HEK293 (cell line): ENCODE measurements around the gene APCDD1.

Experiments used
- CTCF ChIA-PET: fragments of 350-600 bp; formaldehyde crosslinking; extraction: SDS; loops from one replicate; lab custom pipeline; 2021; ENCODE audit warnings: antibody characterized with exemption; lab: Yijun Ruan, JAX
- POLR2A ChIA-PET: fragments of 300-600 bp; formaldehyde crosslinking; extraction: SDS; loops from one replicate; lab custom pipeline; 2020; ENCODE audit warnings: antibody characterized with exemption, inconsistent platforms; lab: Yijun Ruan, JAX
- H3K27ac ChIP-seq: fragments of 200-500 bp; sonication (Bioruptor generic); 2 replicates; pipeline ENCODE4 v1.5.1; 2014; ENCODE audit warnings: low read depth, low read length, control low read depth, inconsistent platforms; ENCODE audit errors: extremely low read depth
- H3K36me3 ChIP-seq, 2 experiments: fragments of 200-500 bp in 1 of 2; sonication (Bioruptor generic) in 1 of 2; 1 replicate in 1 of 2; 2 replicates in 1 of 2; pipeline ENCODE4 v1.5.1; 2014 to 2017; ENCODE audit warnings: inconsistent platforms in 2 of 2, low read length in 2 of 2; ENCODE audit not compliant: control insufficient read depth in 2 of 2, insufficient read depth in 1 of 2
- H3K4me1 ChIP-seq: fragments of 200-500 bp; sonication (Bioruptor generic); 2 replicates; pipeline ENCODE4 v1.5.1; 2014; ENCODE audit warnings: mild to moderate bottlenecking, low read length, inconsistent platforms; ENCODE audit not compliant: control insufficient read depth, insufficient read depth
- H3K4me3 ChIP-seq: 2 replicates; pipeline ENCODE4 v1.5.1; 2011; ENCODE audit warnings: low read depth, mild to moderate bottlenecking, control low read depth, low read length, moderate library complexity
- H3K9me3 ChIP-seq: fragments of 200-500 bp; sonication (Bioruptor generic); 2 replicates; pipeline ENCODE4 v1.5.1; 2014; ENCODE audit warnings: low read depth, low read length, inconsistent platforms; ENCODE audit not compliant: control insufficient read depth, insufficient read depth
- BCL11B ChIP-seq: fragments of 450-650 bp; formaldehyde crosslinking; IDR thresholded peaks from 2 replicates; pipeline ENCODE4 v1.5.1; 2016; ENCODE audit warnings: low read depth, missing biosample characterization, missing genetic modification characterization
- EGR2 ChIP-seq: fragments of 450-650 bp; formaldehyde crosslinking; IDR thresholded peaks from 2 replicates; pipeline ENCODE4 v1.5.1; 2016; ENCODE audit warnings: low read depth, missing biosample characterization, missing genetic modification characterization
- PRDM4 ChIP-seq: fragments of 450-650 bp; formaldehyde crosslinking; IDR thresholded peaks from 2 replicates; pipeline ENCODE4 v1.5.1; 2017; ENCODE audit warnings: missing biosample characterization, missing genetic modification characterization
- TCF7L2 ChIP-seq: IDR thresholded peaks from 2 replicates; pipeline ENCODE4 v1.6.1; 2011; ENCODE audit warnings: low read depth, mild to moderate bottlenecking, inconsistent platforms, low read length, moderate library complexity, borderline replicate concordance
- ZBTB26 ChIP-seq: fragments of 450-650 bp; formaldehyde crosslinking; optimal IDR thresholded peaks from 2 replicates; pipeline ENCODE3; 2016; ENCODE audit warnings: missing biosample characterization, mild to moderate bottlenecking, missing genetic modification characterization
- ZBTB48 ChIP-seq: fragments of 450-650 bp; formaldehyde crosslinking; IDR thresholded peaks from 2 replicates; pipeline ENCODE4 v1.5.1; 2016; ENCODE audit warnings: missing biosample characterization, missing genetic modification characterization
- ZBTB8A ChIP-seq: fragments of 450-650 bp; formaldehyde crosslinking; IDR thresholded peaks from 2 replicates; pipeline ENCODE4 v1.5.1; 2016; ENCODE audit warnings: missing biosample characterization, missing genetic modification characterization
- ZFP69B ChIP-seq: fragments of 450-650 bp; formaldehyde crosslinking; IDR thresholded peaks from 2 replicates; pipeline ENCODE4 v1.5.1; 2016; ENCODE audit warnings: missing biosample characterization, missing genetic modification characterization
- ZNF133 ChIP-seq: fragments of 450-650 bp; formaldehyde crosslinking; IDR thresholded peaks from 2 replicates; pipeline ENCODE4 v1.5.1; 2016; ENCODE audit warnings: missing biosample characterization, missing genetic modification characterization
- ZNF138 ChIP-seq: fragments of 450-650 bp; formaldehyde crosslinking; IDR thresholded peaks from 2 replicates; pipeline ENCODE4 v1.5.1; 2016; ENCODE audit warnings: missing biosample characterization, missing genetic modification characterization, borderline replicate concordance
- ZNF146 ChIP-seq: fragments of 450-650 bp; formaldehyde crosslinking; IDR thresholded peaks from 2 replicates; pipeline ENCODE4 v1.5.1; 2016; ENCODE audit warnings: missing biosample characterization, missing genetic modification characterization
- ZNF155 ChIP-seq: fragments of 450-650 bp; formaldehyde crosslinking; IDR thresholded peaks from 2 replicates; pipeline ENCODE4 v1.5.1; 2016; ENCODE audit warnings: missing biosample characterization, missing genetic modification characterization
- ZNF214 ChIP-seq: fragments of 450-650 bp; formaldehyde crosslinking; IDR thresholded peaks from 2 replicates; pipeline ENCODE4 v1.5.1; 2017; ENCODE audit warnings: missing biosample characterization, mild to moderate bottlenecking, missing genetic modification characterization, borderline replicate concordance
- ZNF311 ChIP-seq: fragments of 450-650 bp; formaldehyde crosslinking; IDR thresholded peaks from 2 replicates; pipeline ENCODE4 v1.5.1; 2017; ENCODE audit warnings: missing biosample characterization, missing genetic modification characterization, borderline replicate concordance
- ZNF362 ChIP-seq: fragments of 450-650 bp; formaldehyde crosslinking; IDR thresholded peaks from 2 replicates; pipeline ENCODE4 v1.5.1; 2016; ENCODE audit warnings: missing biosample characterization, missing genetic modification characterization
- ZNF391 ChIP-seq: fragments of 450-650 bp; formaldehyde crosslinking; IDR thresholded peaks from 2 replicates; pipeline ENCODE4 v1.5.1; 2016; ENCODE audit warnings: low read depth, missing biosample characterization, missing genetic modification characterization, borderline replicate concordance
- ZNF473 ChIP-seq: fragments of 450-650 bp; formaldehyde crosslinking; IDR thresholded peaks from 2 replicates; pipeline ENCODE4 v1.5.1; 2017; ENCODE audit warnings: missing biosample characterization, missing genetic modification characterization
- ZNF488 ChIP-seq: fragments of 450-650 bp; formaldehyde crosslinking; IDR thresholded peaks from 2 replicates; pipeline ENCODE4 v1.5.1; 2016; ENCODE audit warnings: missing biosample characterization, missing genetic modification characterization
- ZNF514 ChIP-seq: fragments of 450-650 bp; formaldehyde crosslinking; IDR thresholded peaks from 2 replicates; pipeline ENCODE4 v1.5.1; 2016; ENCODE audit warnings: missing biosample characterization, missing genetic modification characterization
- ZNF660 ChIP-seq: fragments of 450-650 bp; IDR thresholded peaks from 2 replicates; pipeline ENCODE4 v1.5.1; 2018; ENCODE audit warnings: missing biosample characterization, mild to moderate bottlenecking, missing genetic modification characterization
- ZNF670 ChIP-seq: fragments of 450-650 bp; formaldehyde crosslinking; IDR thresholded peaks from 2 replicates; pipeline ENCODE4 v1.5.1; 2016; ENCODE audit warnings: missing biosample characterization, missing genetic modification characterization, low read depth
- ZNF701 ChIP-seq: fragments of 450-650 bp; formaldehyde crosslinking; IDR thresholded peaks from 2 replicates; pipeline ENCODE4 v1.5.1; 2016; ENCODE audit warnings: missing biosample characterization, missing genetic modification characterization
- ZNF768 ChIP-seq: fragments of 450-650 bp; formaldehyde crosslinking; IDR thresholded peaks from 2 replicates; pipeline ENCODE4 v1.5.1; 2018; ENCODE audit warnings: missing biosample characterization, mild to moderate bottlenecking, missing genetic modification characterization
- ZNF785 ChIP-seq: fragments of 450-650 bp; formaldehyde crosslinking; IDR thresholded peaks from 2 replicates; pipeline ENCODE4 v1.5.1; 2016; ENCODE audit warnings: missing biosample characterization, missing genetic modification characterization
- ZNF830 ChIP-seq: fragments of 450-650 bp; IDR thresholded peaks from 2 replicates; pipeline ENCODE4 v1.5.0; 2018; ENCODE audit warnings: missing biosample characterization, missing genetic modification characterization, low read depth, mild to moderate bottlenecking, moderate library complexity
- TF ChIP-seq, protein P1 (sequence below): sonication (generic); formaldehyde crosslinking; IDR thresholded peaks from 2 replicates; pipeline ENCODE4 v1.8.1; 2022; ENCODE audit warnings: mild to moderate bottlenecking, moderate library complexity, missing genetic modification reagents
- TF ChIP-seq, protein P2 (sequence below): fragments of 450-650 bp; formaldehyde crosslinking; IDR thresholded peaks from 2 replicates; pipeline ENCODE4 v1.5.1; 2017; ENCODE audit warnings: missing biosample characterization, missing genetic modification characterization

The APCDD1 gene

GRCh38 chr18:10422731-10423130 is 31.7 kb upstream of the APCDD1 start (continued):
- no peak for TF ChIP-seq ZNF362
- no peak for TF ChIP-seq ZBTB8A (tag by site-specific recombination)
- TF ChIP-seq ZNF133, result no peak

DNA sequence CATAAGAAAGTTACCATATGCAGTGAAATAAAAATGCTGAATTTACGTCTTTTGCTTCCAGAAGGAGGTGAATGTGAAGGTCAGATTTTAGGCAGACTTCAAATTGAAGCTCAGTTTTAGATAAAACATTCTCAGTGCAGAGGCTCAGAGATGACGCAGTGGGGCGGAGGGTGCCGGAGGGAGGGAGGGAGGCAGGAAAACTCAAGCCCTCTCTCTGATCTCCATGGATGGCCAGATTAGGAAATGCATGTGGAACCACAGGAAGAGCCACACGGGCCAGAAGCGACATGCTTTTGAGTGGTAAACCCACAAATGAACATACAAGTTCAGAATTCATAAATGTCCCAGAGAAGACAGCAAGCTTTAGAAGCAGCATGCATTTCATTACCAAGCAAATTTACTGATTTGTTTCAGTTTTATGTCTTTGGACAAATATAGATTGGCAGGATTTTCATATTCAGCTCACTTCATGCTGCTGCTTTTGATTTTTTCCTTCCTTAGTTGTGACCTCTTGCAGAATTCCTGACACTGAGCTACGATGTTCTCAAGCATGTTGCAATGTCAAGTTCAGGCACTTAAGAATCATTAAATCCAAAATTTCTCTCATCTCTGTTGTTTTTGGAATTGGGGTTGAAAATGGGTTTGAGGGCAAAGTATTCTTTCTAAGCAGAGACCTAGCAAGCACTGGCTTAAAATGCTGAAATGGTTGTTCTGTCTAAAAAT is 29.7 kb upstream of the APCDD1 start:
- ChIA-PET CTCF (no interaction called here), POLR2A (no interaction called here)
- Histone ChIP-seq H3K27ac (no peak overlapping the region), H3K36me3 (no peaks in the 10 kb centered on the region), H3K4me1 (no peaks in the 10 kb centered on the region), H3K4me3 (no peak overlapping the region), H3K9me3 (no peaks in the 10 kb centered on the region)
- TF ChIP-seq ZNF311 (tag by site-specific recombination), result no peak
- no peak for TF ChIP-seq ZNF768 (tag by site-specific recombination)
- no peak for TF ChIP-seq ZNF488 (tag by site-specific recombination)
- no peak for TF ChIP-seq ZNF830 (tag by site-specific recombination)
- no peak for TF ChIP-seq EGR2 (tag by site-specific recombination)
- TF ChIP-seq PRDM4 (tag by site-specific recombination), result no peak
- TF ChIP-seq, protein P1, sequence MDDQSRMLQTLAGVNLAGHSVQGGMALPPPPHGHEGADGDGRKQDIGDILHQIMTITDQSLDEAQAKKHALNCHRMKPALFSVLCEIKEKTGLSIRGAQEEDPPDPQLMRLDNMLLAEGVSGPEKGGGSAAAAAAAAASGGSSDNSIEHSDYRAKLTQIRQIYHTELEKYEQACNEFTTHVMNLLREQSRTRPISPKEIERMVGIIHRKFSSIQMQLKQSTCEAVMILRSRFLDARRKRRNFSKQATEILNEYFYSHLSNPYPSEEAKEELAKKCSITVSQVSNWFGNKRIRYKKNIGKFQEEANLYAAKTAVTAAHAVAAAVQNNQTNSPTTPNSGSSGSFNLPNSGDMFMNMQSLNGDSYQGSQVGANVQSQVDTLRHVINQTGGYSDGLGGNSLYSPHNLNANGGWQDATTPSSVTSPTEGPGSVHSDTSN (CRISPR knock-in tag), result no peak
- TF ChIP-seq ZNF146, result no peak
- TF ChIP-seq ZNF660 (tag by site-specific recombination), result no peak
- TF ChIP-seq BCL11B, result no peak

DNA sequence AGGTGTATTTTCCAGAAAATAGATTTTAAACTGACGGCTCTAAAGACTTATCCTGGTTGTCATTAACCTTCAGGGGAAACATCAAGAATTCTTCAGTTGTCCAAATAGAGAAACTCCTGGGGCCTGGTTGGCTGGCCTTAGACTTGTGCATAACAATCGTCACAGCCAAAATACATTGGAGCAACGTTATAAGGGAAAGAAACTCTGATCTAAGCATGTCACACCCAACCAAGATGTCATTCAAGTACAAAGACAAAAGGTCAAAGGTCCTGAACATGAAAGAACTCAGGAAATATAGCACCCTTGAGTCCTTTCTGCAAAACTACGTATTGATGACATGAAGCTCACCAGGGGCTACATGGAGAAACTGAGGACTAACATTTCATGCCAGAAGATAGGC is 23.8 kb upstream of the APCDD1 start:
- POLR2A ChIA-PET, result no interaction called here
- Histone ChIP-seq H3K27ac (no peak overlapping the region), H3K36me3 (no peaks in the 10 kb centered on the region), H3K9me3 (no peaks in the 10 kb centered on the region), H3K4me3 (no peak overlapping the region), H3K4me1 (no peaks in the 10 kb centered on the region)
- CTCF ChIA-PET, result interaction anchor here (0.7 kb wide), 1 partner anchor 59 kb away, joined by 3 read pairs; no protein-coding TSS in a partner anchor
- TF ChIP-seq ZNF785 (tag by site-specific recombination) (no peak), ZNF214 (tag by site-specific recombination) (no peak), ZBTB48 (no peak), ZNF514 (no peak), ZNF701 (tag by site-specific recombination) (no peak), ZFP69B (tag by site-specific recombination) (no peak), TCF7L2 (no peak), ZNF670 (tag by site-specific recombination) (no peak), ZNF391 (no peak), ZNF138 (tag by site-specific recombination) (no peak), ZNF155 (no peak), ZBTB26 (tag by site-specific recombination) (no peak), ZNF473 (no peak)
- TF ChIP-seq, protein P2, sequence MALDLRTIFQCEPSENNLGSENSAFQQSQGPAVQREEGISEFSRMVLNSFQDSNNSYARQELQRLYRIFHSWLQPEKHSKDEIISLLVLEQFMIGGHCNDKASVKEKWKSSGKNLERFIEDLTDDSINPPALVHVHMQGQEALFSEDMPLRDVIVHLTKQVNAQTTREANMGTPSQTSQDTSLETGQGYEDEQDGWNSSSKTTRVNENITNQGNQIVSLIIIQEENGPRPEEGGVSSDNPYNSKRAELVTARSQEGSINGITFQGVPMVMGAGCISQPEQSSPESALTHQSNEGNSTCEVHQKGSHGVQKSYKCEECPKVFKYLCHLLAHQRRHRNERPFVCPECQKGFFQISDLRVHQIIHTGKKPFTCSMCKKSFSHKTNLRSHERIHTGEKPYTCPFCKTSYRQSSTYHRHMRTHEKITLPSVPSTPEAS, result no peak
